GM19239 (cell line): ENCODE results near the gene MIGA2.
A peak's percentile ranks its signal among the peaks of the same experiment; 100 is the strongest.
"Not testable (repeated sequence)": the region's sequence is repeated elsewhere in the genome, so short reads cannot be mapped to it uniquely, and the experiment has no call there.

Experiments used
- DNase-seq: peaks from one replicate; pipeline ENCODE4 v3.0.0; 2011; ENCODE audit warnings: low spot score; ENCODE audit not compliant: insufficient read length
- FAIRE-seq: peaks from 2 replicates; lab custom pipeline; 2011; peaks lifted over from hg19 to GRCh38; lab: Jason Lieb, UNC

Gene MIGA2, protein sequence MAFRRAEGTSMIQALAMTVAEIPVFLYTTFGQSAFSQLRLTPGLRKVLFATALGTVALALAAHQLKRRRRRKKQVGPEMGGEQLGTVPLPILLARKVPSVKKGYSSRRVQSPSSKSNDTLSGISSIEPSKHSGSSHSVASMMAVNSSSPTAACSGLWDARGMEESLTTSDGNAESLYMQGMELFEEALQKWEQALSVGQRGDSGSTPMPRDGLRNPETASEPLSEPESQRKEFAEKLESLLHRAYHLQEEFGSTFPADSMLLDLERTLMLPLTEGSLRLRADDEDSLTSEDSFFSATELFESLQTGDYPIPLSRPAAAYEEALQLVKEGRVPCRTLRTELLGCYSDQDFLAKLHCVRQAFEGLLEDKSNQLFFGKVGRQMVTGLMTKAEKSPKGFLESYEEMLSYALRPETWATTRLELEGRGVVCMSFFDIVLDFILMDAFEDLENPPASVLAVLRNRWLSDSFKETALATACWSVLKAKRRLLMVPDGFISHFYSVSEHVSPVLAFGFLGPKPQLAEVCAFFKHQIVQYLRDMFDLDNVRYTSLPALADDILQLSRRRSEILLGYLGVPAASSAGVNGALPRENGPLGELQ

DNA sequence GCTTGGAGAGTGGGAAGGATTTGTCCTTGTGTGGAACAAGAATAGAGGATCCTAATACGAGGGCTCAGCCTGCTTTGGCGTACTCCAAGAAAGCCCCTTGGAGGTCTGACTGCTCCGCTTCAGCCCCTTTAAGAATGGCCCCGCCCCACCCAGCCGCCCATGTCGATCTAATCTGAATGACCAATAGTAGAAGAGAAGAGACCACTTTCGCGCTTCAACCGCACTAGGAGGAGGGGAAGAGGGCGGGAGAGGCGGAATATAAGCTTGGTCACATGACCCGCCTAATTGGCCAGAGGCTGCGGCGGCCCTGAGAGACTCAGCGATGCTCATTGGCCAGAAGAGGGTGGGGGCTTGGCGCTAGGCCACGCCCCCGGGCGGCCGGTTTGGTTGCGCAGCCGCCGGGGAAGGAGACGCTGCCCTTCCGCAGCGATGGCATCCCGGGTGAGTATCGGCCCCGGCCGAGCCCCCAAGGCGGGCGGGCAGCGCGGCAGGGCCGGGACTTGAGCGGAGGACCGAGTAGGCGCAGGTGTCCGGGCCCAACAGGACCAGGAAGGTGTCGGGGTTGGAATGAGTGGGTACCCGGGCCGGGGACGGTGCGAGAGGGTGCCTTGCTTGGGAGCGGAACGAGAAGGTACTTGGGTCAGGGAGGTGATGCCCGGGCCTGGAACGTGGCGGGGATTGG is at the start of gene MIGA2:
TSS of gene MIGA2 (plus strand) at position 386 of the 682 bp plus-strand sequence. CDS start 3,969 bp downstream, outside the sequence.
- DNase-seq, result peak; percentile 97
- FAIRE-seq, result peak; percentile 92

DNA sequence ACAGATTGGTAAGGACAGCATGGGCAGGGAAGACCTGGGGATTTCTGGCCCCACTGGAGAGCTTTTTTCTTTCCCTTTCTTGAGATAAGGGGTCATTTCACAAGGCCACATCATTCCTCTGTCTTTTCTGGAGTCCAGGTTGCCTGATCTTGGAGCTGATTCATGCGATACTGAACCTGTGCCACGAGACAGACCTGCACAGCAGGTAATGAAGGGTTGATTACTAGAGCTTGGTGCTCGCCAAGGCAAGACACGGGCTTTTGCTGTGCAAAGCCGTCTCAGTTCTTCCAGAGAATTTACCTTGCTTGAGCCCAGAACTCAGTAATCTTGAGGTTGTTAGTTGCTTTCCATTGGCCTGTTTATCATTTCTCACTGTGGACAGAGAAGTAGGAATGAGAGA is 49.8 kb upstream of the MIGA2 start:
- DNase-seq (no peak), FAIRE-seq (no peak)

DNA sequence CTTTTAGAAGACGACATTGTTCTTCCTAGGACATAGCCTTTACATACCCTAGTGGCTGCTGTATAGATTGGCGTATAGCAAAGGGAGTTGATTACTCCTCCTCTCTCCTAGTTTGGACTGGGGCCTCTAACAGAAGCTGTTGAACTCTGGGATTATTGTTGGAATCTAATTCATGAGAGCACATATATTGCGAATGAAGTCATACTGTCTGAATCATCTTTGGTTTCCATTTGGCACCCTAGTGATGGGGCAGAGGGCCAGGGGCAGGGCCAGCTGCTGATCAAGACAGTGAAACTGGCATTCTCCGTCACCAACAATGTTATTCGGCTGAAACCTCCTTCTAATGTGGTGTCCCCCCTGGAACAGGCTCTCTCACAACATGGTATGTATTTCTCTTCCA is 48.6 kb upstream of the MIGA2 start:
- FAIRE-seq, result no peak

DNA sequence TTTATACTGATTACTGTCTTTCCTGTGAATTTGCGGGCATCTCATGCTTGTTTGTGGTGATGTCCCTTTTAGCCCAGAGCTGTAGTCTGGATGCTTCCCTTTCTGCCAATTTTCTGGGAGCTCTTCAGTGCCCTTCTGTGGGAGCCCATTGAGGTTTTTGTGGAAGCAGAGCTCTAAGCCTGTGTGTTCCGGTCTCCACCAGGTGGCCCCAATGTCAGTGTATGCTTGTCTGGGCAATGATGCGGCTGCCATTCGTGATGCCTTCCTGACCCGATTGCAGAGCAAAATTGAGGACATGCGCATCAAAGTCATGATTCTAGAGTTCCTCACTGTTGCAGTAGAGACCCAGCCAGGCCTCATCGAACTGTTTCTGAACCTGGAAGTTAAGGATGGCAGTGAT is 43.4 kb upstream of the MIGA2 start:
- DNase-seq, result no peak
- no peak for FAIRE-seq

More for the DNA sequence above, 48.6 kb upstream of the MIGA2 start:
- DNase-seq, result no peak

DNA sequence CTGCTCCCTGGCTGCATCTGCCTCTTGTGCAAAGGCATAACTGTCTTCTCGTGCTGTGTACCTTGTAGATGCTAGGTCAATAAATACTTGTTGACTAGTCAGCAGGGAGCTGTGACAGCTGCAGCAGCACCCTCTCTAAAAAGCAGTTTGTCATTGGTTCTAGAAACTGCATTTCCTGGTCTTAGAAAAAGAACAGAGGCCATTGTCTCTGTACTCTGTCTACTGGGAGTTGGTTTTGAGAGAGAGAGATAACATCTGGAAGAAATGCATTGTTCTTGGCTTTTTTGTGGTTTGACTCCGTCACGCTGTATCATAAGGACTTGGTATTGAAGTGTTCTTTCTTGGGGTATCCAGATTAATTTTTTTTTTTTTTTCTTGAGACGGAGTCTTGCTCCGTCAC is 40.6 kb upstream of the MIGA2 start:
- FAIRE-seq, result no peak
- DNase-seq, result no peak

DNA sequence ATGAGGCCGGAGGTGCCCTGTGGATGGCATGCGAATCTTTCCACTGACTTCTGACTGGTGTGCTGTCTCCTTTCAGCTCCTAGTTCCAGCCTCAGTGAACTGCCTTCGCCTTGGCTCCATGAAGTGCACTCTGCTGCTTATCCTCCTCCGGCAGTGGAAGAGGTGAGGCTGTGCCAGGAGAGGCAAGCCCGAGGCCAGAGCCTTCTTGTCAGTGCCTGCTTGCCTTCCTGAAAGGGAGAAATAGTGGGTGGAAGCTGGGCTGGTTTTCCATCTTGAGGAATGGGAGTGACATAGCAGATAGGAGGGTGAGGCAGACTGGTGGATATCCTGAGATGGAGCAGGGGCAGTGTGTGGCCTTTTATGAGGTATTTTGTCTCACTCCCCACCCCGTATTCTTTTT is 38.0 kb upstream of the MIGA2 start:
- FAIRE-seq, result no peak
- no peak for DNase-seq

DNA sequence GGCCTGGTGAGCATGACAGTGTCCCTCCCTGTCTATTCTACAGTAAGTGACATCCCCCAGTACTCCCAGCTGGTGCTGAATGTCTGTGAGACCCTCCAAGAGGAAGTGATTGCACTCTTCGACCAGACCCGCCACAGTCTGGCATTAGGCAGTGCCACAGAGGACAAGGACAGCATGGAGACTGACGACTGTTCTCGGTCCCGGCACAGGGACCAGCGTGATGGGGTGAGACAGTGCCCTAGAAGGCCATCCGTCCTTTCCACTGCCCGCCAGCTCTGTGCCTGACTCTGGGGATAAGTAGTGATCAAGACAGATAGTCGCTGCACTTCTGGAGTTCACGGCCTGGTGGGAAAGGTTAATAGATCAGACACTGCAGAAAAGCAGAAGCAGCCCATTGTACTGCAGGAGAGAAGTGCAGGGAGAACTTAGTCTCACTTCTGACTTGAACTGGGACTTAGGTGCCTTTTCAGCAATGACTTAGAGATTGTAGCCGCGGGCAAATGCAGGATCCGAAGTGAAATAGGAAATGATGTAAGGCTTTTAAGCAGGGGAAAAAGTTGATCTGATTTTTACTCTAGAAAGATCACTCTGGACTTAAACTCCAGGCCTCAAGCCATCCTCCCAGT is 36.7 kb upstream of the MIGA2 start:
- FAIRE-seq (no peak), DNase-seq (no peak)

DNA sequence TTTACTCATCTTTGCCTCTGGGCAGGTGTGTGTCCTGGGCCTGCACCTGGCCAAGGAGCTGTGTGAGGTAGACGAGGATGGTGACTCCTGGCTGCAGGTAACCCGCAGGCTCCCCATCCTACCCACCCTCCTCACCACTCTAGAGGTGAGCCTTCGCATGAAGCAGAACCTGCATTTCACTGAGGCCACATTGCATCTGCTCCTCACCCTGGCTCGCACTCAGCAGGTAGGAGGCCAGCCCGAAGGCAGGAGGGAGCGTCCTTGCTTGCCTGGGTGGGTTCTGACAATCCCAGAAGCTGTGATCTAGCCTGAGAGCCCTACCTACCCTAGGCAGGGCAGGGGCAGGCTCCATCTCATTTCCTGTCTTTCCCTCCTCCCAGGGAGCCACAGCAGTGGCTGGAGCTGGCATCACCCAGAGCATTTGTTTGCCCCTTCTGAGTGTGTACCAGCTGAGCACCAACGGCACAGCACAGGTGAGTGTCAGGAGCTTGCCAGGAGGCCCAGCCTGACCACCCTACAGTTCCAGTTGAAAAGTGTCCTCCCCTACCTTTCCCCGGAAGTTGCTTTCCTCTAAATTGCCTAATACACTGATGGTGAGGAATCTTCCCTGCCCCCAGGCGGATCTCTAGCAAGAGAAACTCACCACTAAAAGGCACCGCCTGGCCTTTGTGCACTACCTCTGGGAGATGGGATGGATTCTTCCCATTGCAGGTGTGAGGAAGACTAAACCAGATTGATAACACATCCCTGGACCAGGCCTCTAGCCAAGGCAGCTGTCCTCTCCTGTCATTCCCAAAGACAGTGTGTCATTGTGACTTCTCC is 34.7 kb upstream of the MIGA2 start:
- no peak for DNase-seq
- no peak for FAIRE-seq

DNA sequence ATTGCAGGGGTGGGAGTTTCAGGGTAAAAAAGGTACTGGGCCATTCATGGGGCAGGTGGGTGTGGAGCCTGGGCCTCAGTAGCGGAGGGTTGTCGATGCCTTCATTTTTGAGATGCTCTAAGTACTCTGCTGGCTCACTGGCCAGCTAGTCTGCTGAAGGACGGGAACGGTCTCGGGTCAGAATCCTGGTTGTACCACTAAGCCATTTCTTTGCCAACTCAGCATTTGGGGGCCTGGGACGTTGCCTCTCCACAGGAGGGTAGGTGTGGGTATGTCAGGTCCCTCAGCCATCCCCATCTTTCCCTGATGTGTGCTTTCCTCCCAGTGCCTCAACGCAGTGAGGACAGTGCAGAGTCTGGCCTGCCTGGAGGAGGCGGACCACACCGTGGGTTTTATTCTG is 33.4 kb upstream of the MIGA2 start:
- FAIRE-seq, result no peak

DNA sequence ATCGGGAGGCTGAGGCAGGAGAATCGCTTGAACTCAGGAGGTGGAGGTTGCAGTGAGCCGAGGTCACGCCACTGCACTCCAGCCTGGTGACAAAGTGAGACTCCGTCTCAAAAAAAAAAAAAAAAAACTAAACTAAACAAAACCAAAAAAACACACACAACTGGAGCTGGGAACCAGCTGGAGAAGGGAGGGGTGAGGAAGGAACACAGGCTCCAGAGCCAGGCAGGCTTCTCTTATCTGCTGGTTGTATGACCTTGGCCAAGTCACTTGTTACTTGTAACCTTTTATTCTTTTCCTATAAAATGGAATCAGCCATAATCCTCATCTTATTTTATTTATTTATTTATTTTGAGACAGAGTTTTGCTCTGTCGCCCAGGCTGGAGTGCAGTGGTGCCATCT is 32.3 kb upstream of the MIGA2 start:
- FAIRE-seq, DNase-seq: not testable (repeated sequence)

More for the DNA sequence above, 33.4 kb upstream of the MIGA2 start:
- DNase-seq, result no peak

DNA sequence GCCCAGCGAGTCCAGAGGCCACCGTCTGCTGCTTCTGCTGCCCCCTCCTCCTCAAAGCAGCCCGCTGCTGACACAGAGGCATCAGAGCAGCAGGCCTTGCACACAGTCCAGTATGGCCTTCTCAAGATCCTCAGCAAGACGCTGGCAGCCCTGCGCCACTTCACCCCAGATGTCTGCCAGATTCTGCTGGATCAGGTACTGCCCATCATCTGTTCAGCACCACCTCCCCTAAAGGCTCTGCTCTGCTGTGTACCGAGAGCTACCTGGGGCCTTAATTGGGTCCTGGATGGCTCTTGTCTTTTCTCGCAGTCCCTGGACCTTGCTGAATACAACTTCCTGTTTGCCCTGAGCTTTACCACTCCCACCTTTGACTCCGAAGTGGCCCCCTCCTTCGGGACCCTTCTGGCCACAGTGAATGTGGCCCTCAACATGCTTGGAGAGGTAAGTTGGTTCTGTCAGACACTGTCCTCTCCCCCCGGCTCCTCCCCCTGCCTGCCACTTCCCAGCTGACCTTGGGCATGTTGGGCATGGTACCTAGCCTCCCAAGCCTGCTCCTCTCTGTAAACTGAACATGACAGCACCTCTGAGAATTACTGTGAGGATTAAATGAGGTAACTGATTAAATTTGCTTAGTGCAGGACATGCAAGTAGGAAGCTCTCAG is 31.0 kb upstream of the MIGA2 start:
- DNase-seq, result no peak
- no peak for FAIRE-seq

DNA sequence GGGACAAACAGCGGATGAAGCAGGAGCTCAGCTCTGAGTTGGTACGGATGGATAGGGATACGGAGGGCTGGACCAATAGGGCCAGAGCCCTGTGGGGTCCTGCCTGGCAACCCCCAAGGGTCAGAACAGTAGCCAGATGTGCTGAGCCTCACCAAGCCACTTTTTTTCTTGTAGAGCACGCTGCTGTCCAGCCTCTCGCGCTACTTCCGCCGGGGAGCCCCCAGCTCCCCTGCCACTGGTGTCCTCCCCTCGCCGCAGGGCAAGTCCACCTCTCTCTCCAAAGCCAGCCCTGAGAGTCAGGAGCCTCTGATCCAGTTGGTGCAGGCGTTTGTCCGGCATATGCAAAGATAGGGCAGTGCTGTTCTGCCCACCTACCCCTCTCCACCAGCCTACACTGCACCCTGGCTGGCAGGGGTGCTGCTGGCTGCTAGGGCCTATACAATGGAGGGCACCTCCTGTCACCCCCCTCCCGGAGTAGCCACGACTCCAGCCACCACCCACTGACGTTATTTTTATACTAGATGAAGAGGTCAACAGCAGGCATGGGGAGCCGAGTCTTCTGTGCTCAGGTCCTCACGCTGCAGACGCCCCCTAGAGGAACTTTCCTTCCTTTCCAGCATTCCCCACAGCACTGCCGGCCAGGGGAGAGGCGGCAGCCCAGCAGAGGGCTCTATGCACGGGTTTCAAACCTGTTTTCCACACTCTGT is 29.9 kb upstream of the MIGA2 start:
- FAIRE-seq (peak; percentile 83), DNase-seq (peak; percentile 81)

DNA sequence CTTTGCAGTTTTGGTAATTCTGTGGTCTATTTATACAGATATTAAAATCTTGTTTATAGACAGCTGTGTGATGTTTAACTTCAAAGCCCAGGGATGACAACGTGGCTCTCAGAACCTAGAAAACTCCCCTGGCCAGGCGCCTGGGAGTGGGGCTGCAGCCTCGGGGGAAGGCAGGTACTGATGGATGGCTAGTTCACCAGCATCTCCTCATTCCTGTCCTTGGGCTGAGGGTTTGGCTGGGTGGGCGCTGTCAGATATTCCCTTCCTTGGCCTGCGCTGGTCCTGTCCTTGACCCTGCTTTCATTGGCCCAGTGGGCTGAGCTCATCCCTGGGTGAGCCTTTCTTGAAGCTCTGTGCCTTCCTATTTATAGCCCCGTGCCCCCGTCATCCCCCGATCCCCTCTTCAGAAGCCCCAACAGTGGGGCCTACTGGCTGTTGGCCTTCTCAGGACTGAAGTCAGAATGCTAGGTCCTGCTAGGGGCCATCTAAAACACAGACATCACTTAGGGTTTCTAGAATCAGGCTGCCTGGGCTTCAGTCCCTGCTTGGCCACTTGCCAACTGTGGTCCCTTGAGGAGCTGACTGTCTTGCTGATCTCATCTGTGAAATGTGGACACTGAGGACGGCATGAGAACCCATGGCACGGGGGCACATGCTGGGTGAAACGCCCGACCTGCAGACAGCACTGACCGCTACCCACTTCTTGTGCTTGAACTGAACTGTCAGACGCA is 29.2 kb upstream of the MIGA2 start:
- DNase-seq (no peak), FAIRE-seq (no peak)

DNA sequence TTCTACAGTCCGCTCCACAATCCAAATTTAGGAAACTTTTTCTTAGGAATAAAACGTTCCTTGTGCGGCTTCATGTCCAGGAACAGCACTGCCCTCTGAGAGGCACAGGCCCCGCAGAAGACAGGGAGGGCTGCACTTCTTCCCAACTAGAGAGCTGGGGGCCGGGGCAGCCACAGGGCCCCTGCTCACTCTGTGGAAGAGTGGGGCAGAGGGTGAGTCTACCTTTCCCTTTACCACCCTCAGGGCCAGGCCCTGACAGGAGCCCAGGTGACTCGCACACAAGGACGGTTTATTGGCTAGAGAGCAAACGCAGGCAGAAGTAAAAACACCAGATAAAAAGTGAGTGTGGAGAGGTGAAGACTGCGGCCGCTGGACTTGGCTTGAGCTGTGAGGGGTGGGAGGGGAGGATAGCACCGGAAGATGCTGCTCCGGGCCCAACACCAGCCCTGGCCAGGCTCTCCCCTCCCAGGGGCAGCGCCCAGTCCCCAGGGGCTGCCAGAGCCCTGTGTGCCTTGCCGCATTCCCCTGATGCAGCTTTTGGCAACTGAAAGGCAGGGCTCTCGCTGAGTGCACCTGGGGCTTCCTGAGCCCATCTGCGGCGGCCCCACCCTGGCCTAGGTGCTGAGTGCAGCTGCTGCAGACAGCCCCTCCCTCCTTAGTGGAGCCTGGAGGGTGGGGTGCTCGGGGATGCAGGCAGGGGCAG is 28.5 kb upstream of the MIGA2 start:
- DNase-seq (no peak), FAIRE-seq (no peak)

DNA sequence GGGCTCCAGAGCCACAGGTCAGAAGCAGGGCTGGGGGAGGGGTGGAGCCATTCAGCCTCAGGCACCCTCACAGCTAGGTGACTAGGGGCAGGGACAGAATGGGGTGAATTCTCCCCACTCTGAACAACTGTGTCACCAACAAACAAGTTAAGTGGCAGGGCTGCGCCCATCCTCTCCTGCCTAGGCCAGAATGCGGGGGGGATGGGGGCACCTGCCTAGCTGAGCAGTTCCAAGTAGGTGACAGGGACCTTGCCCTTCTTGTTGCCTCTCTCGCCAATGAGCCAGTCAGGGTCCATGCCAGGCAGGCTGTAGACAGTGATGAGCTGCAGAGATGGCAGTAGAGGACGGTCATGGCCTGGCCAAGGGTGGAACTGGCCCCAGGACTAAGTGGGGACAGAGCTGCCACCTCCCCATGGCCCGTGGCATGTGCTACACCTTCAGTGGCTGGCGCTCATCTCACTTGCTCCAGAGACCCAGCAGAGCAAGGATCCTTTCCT is 27.9 kb upstream of the MIGA2 start:
- no peak for FAIRE-seq
- DNase-seq, result no peak

DNA sequence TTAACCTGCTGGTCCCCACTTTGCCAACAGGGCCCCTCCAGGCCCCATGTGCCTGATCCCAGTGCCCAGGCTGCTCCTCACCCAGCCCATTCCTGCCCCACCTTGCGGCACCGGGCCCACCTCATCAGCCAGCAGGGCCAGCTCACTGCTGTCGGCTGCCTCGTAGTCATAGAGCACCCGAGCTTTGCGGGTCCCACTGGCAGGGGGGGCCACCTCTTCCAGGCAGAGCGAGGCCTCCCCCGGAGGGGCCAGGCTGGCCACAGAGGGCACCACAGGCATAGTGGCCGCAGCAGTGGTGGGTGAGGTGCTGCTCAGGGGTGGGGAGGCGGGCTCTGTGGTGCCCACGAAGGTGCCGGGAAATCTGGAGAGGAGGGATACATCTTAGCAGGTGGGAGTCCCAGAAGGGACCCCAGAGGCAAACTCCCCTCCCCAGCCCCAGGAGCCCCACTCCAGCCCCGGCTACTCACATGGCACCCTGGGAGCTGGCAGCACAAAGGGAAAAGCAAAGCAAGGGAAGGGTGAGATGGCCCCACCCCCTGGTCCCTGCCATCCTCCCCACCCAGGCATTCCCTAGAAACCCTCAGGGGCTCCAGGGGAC is 27.3 kb upstream of the MIGA2 start:
- DNase-seq, result no peak
- FAIRE-seq, result no peak

DNA sequence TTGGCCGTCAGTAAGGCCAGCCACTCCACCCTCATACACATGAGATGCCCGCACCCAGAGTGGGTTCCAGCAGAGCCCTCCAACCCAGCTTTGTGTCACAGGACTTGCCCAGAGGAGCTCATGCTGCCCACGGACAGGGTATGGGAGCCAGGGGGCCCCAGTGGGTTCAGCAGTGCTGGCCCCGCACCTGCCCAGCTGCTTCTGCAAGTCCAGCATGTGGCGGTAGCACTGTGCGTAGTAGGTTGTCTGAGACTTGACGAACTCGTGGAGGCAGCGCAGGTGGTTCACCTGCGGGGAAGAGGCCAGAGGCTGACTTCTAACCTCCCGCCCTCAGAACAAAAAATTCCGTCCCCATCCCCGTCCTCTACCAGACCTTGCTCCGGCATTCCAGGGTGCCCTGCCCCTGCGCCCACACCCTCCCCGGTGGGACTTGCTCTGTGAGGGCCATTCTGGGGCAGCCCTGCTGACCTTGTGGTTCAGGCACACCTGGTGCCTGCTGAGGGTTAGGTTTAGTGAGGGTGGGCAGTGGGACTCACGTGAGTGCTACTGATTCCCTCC is 26.8 kb upstream of the MIGA2 start:
- FAIRE-seq (no peak), DNase-seq (no peak)
